ENCODE data around the gene ADGRG3.
"Not testable (repeated sequence)": the region's sequence is repeated elsewhere in the genome, so short reads cannot be mapped to it uniquely, and the experiment has no call there.

Gene ADGRG3

DNA sequence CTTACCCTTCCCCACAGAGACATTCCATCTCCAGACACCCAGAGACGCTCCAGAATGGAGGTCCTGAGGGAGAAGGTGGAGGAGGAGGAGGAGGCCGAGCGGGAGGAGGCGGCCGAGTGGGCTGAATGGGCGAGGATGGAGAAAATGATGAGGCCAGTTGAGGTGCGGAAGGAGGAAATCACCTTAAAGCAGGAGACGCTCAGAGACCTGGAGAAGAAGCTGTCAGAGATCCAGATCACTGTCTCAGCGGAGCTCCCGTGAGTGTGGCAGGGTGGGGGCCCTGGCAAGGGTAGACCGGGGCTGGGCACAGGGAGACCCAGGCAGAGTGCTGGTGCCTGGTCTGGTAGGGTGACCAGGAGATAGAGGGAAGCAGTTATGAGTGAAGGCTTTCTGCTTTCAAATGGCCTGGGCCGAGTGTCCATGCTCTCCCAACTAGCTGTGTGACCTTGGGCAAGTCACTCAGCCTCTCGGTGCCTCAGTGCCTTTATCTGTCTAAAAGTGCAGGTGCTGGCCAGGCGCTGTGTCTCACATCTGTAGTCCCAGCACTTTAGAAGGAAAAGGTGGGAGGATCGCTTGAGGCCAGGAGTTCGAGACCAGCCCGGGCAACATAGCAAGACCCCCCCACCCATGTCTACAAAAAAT, 29.9 kb downstream of the ADGRG3 start:
- DNase-seq, result no peak

DNA sequence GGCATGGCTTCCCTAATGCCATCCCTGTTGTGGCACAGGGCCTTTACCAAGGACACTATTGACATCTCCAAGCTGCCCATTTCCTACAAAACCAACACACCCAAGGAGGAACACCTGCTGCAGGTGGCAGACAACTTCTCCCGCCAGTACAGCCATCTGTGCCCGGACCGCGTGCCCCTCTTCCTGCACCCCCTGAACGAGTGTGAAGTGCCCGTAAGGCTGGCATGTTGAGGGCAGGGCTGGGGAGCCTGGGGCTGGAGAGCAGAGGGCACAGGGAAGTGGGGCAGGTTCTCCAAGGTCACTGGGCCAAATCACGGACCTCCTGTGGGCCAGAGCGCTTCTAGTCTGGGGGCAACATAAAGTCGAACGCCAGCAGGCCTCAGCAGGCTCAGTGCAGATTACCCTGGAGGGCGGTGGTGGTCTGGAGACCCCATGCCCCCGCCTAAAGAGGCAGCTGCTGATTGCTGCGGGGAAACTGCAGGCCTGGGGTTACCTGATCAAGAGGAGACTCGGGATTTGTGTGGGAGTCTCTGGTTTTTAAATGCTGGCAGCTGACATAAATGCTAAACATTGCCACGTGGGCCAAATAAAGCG, 30.8 kb downstream of the ADGRG3 start:
- DNase-seq, result no peak

DNA sequence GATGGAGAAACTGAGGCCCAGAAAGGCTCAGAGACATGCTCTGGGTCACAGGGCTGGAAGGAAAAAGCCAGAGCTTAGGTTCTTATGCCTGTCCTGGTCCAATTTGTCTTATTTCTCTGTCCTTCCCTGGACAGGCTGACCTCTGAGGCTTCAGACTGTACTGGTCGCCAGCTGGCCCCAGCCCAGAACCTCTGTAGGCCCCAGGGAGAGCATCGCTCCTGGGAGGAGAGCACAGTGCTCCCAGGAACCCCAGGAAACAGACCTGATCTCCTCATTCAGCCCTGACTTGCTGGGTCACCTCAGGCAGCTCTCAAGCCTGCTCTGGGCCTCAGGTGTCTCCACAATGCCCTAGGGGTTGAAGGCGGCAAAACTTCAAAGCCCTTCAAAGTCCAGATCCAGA, 31.4 kb downstream of the ADGRG3 start:
- DNase-seq, result no peak

DNA sequence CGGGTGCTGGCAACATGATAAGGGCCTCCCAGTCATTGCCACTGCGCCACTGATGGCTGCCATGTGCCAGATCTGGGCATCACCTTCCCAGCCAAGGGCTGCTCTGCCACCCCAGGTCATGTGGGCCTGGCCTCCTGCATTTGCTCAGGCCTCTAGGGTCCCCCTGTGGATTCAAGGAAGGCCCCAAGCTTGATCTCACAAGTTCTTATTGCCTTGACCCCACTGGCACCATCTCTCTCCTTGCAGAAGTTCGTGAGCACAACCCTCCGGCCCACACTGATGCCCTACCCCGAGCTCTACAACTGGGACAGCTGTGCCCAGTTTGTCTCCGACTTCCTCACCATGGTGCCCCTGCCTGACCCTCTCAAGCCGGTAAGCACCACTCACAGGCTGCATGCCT, 31.8 kb downstream of the ADGRG3 start:
- no peak for DNase-seq

DNA sequence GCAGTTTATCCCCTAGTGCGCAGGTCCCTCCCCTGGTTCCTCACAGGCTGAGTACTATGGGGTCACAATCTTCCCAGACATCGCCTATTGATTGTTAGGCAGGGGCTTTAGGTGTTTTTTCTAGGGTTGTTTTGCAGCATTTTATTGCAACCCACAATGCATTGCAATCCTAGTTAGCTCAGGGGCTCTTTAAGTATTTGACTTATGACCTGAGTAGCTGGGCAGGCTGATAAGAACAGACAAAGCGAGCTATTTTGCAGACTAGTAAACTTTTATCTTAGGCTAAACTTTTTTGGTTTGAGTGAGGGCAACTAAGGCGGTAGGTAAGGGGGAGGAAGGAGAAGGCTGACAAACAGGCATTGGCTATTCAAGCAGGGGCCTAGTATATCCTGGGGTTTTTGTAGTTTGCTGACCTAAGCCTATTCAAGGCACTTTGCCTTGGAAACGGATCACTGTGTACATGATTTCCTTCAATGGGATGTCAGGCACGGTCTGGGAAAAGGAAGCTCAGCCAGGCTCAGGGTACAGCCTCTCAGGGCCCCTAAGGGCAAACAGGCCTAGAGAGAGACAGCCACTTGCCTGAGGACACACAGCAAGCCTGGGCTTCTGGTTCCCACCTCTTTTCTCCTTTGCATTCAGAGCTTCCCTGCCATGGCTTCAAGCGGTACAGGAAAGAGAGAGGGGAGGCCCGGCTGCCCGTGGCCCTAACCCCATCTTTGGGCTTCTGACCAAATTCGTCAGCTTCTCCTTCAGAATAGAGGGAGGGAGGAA, 32.9 kb downstream of the ADGRG3 start:
- no peak for DNase-seq

DNA sequence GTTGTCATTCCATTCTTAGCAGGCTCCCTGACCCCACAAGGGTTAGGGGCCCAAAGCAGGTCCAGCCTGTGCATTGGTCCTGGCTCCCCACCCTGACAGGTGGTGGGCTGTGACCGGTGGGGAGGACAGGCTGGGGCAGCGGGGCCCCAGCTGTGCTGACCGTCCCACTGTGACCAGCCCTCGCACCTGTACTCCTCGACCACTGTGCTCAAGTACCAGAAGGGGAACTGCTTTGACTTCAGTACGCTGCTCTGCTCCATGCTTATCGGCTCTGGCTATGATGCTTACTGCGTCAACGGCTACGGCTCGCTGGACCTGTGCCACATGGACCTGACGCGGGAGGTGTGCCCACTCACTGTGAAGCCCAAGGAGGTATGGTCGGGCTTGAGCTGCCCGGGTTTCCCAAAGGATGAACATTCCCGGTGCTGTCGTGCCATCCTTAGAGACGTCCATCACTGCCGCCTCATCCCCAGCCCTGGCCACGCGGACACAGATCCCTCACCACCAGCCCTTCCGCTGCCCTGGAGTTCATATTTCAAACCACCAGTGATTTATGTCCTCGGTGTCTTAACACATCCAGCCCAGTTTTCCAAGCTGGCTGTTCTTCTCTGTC, 33.8 kb downstream of the ADGRG3 start:
- DNase-seq, result no peak

DNA sequence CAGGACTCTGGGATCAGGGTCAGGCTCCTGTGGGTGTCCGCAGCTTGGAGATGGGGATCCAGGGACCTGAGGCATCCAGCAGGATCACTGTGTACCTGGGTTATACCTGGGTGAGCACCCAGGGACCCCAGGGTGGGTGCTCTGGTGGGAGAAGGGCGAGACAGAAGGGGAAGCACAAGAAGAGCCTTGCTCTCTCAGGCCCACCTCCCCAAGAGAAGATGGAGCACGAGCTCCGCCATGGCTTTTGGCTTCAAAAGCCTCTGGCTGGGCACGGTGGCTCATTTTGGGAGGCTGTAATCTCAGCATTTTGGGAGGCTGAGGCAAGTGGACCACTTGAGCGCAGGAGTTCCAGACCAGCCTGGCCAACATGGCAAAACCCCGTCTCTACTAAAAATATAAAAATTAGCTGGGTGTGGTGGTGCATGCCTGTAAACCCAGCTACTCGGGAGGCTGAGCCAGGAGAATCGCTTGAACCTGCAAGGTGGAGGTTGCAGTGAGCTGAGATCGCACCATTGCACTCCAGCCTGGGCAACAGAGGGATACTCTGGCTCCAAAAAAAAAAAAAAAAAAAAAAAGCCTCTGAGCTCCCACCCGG, 35.4 kb downstream of the ADGRG3 start:
- no peak for DNase-seq

DNA sequence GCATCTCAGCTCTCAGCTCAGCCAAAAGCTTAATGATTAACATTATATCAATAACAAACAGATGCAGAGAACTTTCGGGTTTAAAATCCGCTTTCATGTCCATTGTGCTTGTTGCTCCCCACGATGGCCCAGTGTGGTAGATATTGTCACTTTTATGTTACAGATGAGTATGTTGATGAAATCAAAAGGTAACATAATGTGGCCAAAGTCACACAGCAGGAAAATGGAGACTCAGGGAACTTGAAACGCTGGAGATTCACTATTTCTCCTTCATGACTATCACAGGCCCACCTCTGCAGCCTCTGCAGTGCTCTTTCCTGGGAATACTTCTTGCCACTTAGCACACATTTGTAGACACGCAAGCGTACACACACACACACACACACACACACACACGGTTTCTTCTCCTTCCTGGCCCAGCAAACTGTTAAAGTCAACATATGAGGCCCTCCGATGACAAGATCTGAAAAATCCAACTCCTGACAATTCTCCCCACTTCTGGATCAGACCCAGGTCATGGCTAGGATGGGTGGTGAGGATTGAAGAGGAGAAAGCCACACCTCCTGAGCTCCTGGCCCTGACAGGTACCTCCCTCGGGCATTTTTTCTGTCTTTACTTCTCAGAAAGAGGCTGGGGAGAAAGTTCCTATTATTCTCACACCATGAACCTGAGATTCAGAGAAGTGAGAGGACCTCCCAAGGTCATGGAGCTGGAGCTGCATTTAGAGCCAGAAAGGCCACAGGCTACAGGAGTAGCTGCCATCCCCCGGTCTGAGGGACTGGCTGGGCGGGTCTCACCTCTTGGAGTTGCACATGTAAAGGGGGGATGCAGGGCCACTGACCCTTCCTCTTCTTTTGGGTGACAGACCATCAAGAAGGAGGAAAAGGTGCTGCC, 36.2 kb downstream of the ADGRG3 start:
- DNase-seq, result no peak

DNA sequence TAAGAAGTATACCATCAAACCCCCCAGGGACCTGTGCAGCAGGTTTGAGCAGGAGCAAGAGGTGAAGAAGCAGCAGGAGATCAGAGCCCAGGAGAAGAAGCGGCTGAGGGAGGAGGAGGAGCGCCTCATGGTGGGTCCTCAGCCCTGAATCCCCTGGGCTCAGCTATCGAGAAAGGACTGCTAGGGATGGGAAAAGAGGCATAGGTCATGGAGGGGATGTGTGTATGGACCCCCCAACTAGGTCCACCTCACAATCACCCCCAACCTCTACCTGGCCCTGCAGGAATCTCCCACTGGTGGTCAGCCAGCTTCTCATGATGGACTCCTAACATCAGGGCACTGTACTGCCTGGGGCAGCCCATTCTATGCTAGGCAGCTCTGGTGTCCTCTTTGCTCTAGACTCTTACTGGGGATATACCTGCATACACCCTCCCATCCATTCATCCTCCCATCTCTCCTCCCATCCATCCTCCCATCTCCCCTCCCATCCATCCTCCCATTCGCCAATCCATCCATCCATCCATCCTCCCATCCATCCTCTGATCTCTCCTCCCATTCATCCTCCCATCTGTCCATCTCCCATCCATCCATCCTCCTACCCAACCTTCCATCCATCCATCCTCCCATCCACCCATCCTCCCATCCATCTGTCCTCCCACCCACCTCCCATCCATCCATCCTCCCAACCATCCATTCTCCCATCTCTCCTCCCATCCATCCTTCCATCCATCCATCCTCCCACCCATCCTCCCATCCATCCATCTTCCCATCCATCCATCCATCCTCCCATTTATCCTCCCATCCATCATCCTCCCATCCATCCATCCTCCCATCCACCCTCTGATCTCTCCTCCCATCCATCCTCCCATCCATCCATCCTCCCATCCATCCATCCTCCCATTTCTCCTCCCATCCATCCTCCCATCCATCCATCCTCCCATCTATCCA, 37.1 kb downstream of the ADGRG3 start:
- DNase-seq, result no peak

DNA sequence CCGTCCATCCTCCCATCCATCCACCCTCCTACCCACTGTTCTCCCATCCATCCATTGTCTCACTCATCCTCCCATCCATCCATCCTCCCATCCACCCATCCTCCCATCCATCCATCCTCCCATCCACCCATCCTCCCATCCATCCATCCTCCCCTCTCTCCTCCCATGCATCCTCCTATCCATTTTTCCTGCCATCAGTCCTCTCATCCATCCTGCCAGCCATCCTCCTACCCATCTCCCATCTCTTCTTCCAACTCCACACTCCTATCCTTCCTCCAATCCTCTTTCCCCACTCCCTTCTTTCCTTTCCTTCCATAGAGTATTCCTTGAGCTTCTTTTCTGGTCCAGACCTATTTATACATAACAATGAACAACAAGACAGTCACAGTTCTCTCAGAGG, 38.6 kb downstream of the ADGRG3 start:
- no peak for DNase-seq

DNA sequence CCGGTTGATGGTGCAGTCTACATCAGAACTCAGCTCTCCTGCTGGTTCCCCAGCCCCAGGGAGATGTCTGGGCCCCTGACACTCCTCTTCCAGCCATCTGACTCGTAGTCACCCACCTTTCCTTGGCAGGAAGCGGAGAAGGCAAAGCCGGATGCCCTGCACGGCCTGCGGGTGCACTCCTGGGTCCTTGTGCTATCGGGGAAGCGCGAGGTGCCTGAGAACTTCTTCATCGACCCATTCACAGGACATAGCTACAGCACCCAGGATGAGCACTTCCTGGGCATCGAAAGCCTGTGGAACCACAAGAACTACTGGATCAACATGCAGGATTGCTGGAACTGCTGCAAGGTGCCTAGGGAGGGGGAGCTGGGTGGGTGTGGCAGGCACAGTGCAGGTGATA, 39.2 kb downstream of the ADGRG3 start:
- no peak for DNase-seq

DNA sequence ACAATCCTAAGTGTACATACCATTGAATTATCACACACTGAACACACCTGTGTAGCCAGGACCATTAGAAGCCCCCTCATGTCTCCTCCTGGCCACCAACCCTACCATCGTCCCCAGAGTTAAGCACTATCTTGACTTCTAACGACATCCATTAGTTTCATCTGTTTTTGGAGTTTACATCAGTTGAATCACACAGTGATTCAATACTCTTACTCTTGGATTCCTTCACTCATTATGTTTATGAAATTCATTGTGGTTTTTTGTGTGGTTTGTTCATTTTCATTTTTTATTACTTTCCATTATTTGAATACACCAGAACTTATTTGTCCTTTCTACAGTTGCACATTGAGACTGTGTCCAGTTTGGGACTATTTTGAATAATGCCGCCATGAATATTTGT, 40.1 kb downstream of the ADGRG3 start:
- DNase-seq, result no peak

DNA sequence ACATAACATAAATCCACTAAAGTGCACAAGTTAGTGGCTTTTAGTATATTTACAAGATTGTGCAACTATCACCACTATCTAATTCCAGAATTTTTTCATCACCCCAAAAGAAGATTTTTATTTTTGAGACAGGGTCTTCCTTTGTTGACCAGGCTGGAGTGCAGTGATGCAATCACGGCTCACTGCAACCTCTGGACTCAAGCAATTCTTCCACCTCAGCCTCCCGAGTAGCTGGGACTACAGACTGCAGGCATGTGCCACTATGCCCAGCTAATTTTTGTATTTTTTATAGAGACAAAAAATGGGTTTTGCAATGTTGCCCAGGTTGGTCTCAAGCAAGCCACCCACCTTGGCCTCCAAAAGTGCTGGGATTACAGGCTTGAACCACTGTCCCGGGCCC, 41.6 kb downstream of the ADGRG3 start:
- no peak for DNase-seq

DNA sequence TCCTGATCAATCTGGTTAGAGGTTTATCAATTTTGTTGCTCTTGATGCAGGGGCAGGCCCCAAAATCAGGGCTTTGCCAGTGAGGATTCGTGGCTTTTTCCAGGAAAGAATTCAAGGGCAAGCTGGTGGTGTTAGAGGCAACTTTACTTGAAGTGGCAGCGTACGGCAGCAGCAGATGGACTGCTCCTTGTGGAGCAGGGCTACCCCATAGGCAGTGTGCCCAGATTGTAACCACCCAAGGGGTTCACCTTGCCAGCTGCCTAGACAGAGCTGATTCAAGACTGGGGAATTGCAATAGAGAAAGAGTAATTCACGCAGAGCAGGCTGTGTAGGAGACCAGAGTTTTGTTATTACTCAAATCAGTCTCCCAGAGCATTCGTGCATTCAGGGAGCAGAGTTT, 43.2 kb downstream of the ADGRG3 start:
- DNase-seq, result no peak

DNA sequence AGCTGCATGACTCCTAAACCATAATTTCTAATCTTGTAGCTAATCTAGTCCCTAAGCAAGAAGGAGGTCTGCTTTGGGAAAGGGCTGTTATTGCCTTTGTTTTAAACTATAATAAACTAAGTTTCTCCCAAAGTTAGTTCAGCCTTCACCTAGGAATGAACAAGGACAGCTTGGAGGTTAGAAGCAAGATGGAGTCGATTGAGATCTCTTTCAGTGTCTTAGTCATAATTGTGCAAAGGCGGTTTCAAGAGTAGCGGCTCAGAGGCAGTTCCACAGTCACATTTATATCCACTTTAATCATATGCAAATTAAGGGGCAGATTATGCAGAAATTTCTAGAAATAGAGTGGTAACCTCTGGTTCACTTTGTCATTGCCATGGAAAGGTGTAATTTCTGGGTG, 43.9 kb downstream of the ADGRG3 start:
- no peak for DNase-seq

DNA sequence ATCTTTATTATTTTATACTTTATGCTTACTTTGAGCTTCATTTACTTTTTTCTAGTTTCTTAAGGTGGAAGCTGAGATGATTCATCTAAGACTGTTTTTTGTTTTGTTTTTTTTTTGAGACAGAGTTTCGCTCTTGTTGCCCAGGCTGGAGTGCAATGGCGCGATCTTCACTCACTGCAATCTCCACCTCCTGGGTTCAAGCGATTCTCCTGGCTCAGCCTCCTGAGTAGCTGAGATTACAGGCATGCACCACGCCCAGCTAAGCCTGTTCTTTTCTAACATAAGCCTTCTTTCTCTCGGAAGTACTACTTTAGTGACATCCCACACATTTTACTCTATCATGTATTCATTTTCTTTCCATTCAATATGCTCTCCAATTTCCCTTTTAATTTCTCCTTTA, 44.5 kb downstream of the ADGRG3 start:
- not testable (repeated sequence) for DNase-seq

DNA sequence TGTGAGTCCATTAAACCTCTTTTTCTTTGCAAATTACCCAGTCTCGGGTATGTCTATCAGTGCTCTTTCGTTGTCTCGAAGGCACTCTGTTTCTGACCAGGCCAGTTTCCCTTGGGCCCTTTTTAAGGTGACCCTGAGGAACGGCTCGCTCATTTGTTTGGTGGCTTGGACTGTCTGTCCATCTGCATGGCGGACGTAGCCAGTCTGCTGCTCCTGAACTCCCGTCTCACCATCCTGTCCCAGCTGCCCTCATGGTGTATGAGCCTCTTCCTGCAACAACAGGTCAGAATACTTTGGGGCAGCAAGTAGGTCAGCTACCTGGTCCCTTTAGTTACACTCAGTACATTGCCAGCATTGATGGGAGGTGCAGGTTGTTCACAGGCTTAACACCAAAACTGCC, 45.5 kb downstream of the ADGRG3 start:
- no peak for DNase-seq

DNA sequence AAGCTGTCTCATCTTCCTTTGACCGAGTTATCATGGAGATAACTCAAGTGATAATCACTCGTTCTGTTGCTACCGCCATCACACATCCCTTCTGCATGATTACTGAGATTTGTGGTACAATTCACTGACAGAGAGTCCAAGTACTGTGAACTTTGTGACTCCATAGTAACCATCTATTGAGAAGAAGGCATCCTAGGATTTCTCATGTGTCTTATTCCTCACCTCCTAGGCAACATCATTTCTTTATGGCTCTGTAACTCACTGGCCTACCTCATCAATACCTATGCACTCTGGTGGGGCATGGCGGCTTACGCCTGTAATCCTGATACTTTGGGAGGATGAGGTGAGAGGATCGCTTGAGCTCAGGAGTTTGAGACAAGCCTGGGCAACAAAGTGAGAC, 45.9 kb downstream of the ADGRG3 start:
- no peak for DNase-seq

DNA sequence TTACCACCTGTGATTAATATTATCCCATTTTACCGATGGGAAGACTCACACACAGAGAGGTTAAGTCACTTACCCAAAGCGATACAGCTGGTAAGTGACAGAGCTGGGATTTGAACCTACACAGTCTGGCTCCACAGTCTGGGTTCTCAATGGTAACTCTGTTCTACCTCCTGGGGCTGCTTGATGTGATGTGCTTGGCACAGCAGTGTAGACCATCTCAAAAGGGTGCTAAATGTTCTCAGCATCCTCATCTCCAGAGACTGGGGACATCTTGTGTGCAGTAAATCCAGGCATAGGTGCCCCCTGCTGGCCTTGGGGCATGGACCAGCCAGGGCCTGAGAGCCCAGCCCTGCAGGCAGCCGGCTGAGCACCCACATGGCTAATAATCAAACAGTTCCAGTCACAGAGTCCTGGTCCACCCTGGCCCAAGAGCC, 52.1 kb downstream of the ADGRG3 start:
- DNase-seq, result peak; percentile 35

DNA sequence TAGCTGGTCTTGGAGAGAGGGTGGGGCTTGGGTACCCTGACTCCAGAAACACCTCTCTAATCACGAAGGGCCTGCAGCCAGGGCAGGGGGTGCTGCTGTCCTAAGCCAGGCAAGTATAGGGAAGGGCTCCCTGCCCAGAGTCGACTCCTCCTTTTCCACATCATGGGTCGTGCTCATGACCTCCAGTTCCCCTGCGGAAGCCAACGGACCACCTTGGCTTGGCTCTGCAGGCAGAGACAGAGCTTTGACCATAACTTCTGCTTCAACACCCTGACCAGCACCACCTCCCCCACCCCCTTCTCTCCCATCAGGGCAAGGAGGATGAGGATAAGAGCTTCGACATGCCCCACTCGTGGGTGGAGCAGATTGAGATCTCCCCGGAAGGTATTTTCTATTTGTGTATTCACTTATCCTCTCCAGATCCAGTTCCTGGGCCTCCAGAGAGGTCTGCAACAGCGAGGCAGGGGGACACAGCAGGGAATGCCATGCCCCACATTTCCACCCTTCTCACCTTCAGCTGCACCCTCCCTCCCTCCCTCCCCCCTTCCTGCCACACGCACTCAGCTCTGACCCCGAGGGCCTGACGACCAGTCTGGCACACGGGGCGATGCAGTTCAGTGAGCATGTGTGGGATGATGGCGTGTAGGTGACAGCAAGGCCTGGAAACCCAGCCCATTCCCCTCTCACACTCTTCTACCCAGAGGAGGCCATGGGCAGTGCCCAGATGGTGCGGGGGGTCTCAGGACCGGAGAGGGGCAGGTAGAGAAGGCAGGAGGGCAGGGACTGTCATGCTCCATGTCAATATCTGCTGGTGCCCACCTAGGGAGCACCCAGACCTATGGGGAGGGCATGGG, 53.5 kb downstream of the ADGRG3 start:
- DNase-seq, result no peak

DNA sequence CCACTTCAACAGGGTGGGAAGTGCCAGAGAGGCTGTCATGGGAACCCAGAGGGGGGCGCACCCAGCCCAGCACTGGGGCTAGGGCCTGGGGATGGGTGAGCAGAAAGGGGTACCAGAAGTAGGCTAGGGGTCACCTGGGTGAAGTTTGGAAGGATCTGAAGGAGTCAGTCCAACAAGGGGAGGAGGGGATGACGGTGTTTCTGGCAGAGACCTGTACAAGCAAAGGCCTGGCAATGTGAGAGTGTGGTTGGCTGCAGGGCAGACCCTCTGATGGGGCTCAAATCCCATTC, 54.0 kb downstream of the ADGRG3 start:
- DNase-seq, result no peak
